ENCODE data around the gene OLFML2A.

Gene OLFML2A

DNA sequence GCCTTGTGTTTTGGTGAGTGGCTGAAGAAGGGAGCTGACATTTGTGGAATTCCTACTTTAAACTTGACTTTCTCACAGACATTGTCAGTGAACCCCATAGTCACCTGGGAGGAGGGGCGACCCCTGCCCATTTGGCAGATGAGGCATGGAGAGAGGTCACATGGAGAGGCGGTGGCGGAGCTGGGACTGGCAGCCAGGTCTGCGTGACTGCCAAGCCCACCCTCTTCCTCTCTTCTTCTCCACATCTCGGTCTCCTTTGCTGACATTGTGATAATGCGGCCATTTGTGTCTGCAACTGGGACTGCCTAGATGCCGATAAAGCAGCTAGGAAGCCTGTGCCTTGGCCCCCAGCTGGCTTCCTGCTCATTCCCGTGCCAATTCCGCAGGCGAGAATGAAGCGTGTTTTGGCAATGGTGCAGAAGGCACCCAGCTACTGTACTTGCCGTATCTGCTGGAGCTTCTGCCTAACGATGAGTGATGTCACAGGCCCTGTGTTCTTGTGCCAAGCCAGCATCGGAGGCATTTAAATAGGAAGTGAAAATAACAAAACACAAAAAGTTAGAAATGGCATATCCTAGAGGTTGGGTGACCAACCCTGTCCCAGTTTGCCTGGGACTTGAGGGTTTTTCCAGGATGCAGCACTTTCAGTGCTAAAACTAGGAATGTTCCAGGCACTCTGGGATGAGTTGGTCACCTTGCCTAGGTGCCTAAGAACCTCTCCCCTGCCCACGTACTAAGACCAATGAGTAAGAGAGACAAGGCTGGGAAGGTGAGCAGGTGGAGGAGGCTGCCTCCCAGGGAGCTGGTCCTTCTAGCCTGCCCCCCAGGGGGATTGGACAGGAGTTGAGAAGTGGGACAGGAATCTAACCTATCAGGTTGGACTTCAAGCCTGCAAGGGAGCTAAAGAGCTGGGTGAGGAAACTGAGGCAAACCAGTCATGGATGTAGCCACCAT, 23.6 kb downstream of the OLFML2A start:
- no peak for DNase-seq

DNA sequence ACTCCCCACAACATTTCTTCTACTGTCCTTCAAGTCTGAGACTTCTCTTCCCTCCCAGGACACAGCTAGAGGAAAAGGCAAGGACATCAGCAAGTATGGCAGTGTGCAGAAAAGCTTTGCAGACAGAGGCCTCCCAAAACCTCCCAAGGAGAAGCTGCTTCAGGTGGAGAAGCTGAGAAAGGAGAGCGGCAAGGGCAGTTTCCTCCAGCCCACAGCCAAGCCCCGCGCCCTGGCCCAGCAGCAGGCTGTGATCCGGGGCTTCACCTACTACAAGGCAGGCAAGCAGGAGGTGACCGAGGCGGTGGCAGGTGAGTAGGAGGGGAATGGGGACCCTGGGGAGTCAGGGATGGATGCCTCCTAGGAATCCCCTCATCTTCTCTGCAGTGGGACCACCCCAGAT, 24.4 kb downstream of the OLFML2A start:
- no peak for DNase-seq

DNA sequence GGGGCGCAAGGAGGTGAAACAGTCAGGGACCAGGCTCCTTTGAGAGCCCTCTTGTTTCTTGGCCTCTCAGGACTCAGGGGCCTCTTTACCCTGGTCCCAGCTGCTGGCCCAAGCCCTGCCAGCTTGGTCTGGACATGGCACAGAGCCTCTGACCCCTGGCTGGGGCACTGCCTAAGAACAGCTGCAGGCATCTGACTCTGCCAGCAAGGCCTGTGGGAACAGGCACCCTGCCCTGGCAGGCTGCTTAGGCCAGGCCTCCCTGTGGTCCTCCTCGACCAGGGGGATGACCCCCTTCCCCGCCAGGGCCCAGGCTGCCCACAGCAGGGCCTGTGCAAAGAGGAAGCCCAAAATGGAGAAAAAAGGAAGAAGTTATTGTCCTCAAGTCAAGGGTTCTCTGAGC, 25.5 kb downstream of the OLFML2A start:
- DNase-seq: no peak

DNA sequence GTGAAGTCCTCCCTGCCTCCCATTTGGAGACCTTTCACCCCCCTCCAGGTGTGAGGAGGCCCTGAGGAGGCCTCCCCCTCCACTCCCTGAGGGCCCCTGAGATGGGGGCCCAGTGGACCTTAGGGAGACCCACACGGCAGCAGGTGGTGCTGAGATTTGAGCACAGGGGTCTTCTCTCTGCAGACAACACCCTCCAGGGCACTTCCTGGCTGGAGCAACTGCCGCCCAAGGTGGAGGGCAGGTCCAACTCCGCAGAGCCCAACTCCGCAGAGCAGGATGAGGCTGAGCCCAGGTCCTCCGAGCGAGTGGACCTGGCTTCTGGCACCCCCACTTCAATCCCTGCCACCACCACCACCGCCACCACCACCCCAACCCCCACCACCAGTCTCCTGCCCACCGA, 27.0 kb downstream of the OLFML2A start:
- no peak for DNase-seq

DNA sequence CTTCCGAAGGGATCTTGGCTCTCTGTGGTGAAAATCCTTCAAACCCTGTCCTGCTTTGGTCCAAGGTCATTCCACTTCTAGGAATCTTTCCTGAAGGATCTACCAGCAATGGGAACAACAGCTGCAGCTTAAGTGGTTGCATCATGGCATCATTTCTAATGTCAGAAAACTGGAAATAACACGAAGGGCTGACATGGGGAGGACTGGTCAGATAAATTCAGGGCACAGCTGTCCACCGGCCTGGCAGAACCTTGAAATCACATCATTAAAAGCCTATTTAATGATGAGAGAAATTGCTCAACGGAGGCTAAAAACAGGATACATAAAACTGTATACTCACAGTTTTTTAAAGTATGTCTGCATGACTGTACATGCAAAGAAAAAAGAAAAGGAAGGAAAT, 28.3 kb downstream of the OLFML2A start:
- no peak for DNase-seq

DNA sequence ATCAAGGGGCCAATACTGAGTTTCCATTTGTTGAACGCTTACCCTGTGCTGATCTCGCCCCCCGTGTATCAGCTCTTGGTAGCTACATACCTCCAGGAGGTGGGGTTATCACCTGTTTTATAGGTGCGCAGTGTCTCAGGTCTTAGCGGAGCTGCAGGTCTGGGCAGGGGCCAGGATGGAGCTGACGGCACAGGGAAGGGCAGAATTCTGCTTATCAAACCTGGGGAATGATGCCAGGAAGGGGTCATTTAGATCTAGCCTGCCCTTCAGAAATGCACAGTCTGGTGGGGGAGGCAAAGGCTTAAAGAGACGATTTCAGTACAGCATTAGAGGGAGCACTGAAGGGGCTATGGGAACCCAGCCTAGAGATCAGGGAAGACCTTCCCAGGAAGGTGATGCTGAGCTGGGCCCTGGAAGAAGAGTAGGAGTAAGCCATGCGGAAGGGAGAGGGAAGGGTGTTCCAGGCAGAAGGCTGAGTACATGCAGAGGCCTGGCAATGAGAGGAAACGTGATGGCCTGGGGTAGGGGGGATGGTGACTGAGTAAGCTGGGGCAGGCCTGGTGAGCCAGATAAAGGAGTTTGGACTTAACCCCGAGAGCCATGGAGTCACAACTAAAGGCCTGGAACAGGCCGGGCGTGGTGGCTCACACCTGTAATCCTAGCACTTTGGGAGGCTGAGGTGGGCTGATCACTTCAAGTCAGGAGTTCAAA, 31.5 kb downstream of the OLFML2A start:
- no peak for DNase-seq

DNA sequence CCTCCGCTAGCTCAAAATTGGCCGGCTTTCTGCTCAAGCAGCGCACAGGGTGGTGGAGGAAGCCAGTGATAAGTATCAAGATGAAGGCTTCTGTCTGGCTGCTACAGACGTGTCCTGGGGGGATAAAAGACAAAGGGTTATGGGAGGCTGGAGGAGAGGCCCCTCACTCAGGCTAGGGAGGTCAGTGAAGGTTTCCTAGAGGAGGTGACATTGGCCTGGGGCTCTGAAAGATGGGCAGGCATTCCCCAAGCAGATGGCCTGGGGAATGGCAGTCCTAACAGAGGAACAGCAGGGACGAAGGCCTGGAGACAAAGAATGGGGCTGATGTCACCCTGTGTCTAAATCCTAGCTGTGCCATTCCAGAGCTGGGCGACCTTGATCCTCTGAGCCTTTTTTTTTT, 32.3 kb downstream of the OLFML2A start:
- DNase-seq: no peak

DNA sequence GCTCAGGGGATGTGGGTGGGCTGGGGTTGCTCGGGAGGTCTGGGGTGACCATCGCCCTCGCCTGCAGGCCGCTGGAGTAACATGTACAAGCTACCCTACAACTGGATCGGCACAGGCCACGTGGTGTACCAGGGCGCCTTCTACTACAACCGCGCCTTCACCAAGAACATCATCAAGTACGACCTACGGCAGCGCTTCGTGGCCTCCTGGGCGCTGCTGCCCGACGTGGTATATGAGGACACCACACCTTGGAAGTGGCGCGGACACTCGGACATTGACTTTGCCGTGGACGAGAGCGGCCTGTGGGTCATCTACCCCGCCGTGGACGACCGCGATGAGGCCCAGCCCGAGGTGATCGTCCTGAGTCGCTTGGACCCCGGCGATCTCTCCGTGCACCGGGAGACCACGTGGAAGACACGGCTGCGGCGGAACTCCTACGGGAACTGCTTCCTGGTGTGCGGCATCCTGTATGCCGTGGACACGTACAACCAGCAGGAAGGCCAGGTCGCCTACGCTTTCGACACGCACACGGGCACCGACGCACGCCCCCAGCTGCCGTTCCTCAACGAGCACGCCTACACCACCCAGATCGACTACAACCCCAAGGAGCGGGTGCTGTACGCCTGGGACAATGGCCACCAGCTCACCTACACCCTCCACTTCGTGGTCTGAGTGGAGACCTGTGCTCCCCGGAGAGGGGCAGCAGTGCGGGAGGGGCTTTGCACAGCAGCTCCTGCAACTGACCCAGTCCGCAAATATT, 33.0 kb downstream of the OLFML2A start:
- no peak for DNase-seq

DNA sequence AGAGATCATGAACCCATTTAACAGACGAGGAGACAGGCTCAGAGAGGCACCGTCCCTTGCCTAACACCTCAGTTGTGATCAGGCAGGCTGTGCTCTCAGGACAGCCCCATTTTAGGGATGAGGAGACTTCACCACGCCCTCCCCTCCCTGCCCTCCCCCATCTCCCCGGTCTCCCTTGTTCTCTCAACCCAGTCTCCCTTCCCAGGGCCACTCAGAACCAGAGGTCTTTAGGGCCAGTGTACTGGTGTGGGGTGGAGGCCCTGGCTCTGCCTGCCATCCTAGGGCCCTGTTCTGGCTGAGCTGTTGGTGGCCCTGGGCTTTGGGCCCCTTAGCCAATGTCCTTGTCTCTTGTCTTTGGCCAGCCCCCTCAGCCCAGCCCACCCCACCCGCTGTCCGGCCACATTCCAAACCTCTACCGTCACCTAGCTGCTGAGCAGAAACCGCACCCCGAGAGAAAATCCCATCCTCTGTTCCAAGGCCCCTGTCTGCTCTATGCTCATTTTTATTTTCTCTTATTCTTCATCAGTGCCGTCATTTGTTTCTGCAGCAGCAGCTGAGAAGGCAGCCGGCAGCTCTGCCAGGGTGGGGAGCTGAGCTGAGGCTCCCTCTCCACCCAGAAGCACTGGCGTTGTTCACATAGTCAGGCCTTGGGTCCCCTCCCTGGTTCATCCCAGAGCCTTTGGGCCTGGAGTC, 33.9 kb downstream of the OLFML2A start:
- no peak for DNase-seq

DNA sequence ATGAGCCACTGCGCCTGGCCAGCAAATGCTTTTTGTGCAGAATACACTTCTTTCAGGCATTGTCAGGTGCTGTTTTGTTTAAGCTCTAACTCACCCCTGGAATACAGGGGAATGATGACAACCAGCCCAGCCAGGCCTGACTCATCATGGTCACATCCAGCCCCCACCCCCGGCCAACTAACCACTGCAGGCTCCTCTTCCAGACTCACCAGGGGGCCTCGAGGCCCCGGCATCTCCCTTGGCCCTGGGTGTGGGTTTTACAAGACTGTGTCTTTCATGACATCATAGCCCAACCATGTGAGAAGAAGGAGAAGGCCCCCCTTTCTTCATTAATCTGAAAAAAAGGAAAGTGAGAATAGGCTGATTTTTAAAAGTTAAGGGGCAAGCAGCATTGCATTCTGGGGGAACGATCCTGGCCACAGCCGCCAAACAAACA, 35.5 kb downstream of the OLFML2A start:
- no peak for DNase-seq

DNA sequence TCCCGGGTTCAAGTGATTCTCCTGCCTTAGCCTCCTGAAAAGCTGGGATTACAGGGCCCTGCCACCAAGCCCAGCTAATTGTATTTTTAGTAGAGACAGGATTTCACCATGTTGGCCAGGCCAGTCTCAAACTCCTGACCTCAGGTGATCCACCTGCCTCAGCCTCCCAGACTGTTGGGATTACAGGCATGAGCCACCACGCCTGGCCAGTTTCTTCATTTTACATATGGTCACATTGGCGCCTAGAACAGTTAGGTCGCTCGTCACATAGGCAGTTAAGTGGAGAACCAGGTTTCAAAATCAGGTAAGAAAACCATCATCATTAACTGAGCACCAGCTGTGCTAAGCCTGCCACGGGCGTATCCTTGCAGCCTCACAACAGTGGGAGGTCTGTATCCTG, 36.1 kb downstream of the OLFML2A start:
- no peak for DNase-seq

DNA sequence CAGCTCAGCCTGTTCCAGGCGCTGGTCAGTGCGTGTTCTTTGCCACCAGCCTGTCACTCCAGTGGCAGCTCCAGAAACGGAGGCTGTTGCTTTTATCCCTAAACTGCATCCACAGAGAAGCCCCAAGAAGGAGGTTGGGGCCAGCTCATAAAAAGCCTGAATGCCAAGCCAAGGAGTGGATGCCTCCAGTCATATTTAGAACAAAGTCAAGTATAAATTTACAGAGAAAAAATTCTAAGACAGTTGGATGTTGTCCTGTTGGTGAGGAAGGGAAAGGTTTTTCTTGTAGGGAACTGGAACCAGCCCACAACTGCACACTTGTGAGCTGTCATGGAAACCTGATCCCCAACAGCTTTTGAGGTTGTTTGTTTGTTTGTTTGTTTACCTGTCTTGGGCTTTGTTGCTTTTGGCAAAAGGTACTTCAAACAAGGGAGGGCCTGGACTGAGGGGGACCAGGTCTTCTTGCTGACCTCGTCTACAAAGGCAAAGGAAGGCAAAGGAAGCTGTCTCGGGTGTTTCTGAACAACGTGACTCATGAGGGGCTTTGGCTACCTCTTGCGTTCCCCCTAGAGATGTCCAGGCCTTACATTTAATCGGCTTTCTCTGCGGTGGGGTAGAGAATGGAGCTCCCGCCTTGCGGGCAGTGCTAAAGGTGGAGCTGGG, 36.7 kb downstream of the OLFML2A start:
- DNase-seq: no peak

DNA sequence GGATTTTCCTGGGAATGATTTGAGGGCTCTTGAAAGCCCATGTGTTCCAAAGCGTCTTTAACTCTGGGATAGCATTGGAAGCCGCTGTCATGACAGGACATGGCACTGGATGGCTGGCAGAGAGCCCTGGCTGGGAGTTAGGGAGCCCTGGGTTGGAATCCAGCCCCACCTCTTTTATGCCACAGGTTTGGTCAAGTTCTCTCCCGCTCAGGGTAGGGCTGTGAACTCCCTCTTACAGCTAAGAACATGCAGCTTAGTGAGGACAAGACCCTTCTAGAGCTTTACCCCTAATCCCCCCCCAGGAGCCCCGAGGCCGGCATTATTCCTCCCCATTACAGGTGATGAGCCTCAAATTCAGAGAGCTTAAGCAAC, 37.2 kb downstream of the OLFML2A start:
- DNase-seq: no peak

DNA sequence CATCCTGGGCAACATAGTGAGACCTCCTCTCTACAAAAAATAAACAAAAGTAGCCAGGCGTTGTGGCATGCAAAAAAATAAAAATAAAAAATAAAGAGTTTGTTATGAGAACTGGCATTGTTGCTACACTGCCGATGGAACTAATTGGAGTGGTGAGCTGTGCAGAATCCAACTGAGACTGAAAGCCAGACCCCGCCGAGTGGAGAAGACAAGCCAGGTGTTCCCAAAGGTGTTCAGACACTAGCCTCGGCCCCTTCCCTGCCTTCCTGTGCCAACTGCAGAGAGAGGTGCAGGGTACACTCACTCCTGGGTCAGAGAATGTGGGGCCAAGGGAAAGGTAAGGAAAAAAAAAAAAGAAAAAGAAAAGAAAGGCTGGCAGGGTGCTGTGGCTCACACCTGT, 38.7 kb downstream of the OLFML2A start:
- DNase-seq: no peak

DNA sequence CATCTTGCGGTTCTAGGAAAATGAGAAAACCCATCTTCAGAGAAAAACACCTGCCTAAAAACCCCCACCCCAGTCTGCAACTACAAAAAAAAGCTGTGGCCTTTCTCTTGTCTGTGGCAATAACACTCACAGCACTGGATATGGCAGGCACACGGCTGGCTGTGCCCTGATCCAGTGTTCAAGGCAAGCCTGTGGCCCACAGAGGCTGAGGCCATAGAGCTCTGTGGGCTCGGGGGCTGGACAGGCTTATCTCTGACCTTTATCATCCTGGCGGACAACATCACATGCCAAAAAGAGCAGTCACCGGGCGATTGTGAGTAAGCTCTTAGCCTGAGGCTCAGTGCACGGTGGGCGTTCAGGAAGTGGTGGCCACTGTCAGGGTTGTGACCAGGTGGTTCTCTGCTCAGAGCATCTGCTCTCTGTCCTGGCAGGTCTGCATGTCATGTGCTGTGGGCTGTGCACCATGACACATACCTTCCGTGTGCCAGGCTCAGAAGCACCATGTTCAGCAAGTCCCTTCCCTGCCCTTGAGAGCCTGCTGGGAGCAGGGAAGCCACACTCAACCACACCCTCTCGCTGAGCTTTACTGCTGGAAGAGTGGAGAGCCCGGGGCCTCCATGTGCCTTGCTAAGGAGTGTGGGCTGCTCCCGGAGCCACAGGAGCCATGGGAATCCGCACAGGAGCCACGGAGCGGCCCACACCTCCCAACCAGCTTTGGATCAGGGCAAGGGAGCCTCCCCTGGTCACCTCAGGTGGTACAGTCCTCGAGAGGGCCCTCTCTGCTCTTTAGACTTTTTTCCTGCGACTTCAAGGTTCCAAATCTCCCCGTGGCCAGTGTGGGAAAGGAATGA, 41.7 kb downstream of the OLFML2A start:
- DNase-seq: no peak

DNA sequence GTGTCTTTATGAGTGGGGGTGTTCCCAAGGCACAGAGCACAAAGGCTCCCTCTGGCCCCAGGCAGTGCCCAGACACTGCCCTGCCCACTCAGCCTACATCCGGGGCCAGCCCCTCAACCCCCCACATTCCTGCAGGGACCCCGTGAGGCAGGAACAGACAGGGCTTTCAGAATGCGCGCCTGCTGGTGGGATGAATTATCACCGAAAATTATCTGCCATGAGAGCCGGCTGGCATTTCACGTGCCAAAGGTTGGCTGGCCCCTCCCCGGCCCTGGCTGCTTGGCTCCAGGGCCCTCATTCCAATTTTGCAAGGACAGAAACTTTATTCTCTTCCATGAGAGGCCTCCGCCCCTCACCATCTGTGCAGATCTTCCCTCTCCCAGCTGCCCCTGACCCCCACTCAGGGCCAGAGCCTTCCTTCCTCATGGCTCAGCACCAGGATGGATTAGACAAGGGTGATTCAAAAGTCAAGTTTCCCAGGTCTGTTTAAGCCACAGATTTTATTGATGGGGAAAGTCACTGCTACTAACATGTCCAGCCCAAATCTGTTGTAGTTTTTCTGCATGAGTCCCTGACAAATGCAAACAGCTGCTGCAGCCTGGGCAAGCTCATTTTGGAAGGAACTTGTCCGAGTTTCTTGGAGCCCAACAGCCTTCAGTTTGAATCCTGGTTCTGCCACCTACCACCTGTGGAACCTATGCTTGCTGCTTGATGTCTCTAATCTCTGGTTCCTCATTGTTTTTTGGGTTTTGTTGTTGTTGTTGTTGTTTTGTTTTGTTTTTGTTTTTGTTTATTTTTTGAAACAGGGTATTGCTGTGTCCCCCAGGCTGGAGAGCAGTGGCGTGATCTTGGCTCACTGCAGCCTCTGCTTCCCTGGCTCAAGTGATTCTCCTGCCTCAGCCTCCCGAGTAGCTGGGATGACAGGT, 44.0 kb downstream of the OLFML2A start:
- no peak for DNase-seq

DNA sequence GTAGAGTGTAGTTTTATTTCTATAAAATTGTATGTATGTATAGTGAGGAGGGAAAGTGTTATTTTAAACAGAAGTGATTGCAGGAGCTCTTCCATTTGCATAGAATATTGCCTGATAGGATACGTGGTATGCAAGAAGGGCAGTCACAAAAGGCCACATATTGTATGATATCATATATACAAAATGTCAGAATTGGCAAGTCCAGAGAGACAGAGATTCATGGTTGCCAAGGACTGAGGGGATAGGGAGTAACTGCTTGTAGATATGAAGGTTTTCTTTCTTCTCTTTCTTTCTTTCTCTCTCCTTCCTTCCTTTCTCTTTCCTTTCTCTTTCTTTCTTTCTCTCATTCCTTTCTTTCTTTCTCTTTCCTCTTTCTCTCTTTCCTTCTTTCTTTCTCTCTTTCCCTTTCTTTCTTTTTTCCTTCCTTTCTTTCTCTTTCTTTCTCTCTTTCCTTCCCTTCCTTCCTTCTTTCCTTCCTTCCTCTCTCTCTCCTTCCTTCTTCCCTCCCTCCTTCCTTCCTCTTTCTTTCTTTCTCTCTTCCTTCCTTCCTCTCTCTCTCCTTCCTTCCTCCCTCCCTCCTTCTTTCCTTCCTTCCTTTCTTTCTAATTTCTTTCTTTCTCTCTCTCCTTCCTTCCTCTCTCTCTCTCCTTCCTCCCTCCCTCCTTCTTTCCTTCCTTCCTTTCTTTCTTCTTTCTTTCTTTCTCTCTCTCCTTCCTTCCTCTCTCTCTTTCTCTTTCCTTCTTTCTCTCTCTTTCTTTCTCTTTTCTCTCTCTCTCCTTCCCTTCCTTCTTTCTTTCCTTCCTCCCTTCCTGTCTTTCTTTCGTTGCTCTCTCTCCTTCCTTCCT, 51.8 kb downstream of the OLFML2A start:
- no peak for DNase-seq

DNA sequence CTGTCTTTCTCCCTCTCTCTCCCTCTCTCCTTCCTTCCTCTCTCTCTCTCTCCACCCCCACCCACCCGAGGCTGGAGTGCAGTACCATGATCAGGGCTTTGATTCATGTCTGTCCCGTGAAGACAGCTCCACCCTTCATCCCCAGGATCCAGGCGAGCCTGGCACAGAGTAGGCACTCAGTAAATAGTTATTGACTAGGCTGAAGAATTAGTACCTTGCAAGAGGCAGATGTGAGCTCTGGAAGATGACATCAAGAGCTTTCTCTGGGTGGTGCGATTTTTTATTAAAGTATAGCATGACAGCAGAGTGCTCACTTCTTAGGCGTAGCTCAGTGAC, 52.4 kb downstream of the OLFML2A start:
- DNase-seq: no peak

DNA sequence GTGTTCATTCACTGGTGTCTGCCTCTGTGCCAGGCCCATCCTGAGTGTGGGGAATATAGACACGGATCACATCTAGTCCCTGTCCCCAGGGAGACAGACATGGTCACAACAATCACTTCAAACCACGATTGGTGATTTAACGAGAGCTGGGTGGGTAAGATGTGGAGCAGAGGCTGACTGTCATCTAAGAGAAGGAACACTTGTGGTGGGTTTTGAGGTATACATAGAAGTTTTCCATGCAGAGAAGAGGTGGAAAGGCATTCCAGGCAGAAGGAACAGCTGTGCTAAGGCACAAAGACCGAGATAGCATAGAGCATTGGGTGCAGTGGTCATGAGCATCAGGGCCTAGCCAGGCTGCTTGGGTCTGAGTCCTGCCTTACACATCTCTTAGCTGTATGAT, 53.7 kb downstream of the OLFML2A start:
- no peak for DNase-seq
